ENCODE measurements around the gene SCML1. TPM values are rescaled to one million over a fixed set of nuclear protein-coding genes. Genes with fewer than 3 reads are reported as not detected.

SCML1 gene
- total and polyA plus RNA-seq, 2 of the 8 experiments (the other 6 are each of a cell fraction or from before 2014, with no cell fraction given) = 2.2 to 2.5 TPM

GRCh38 chrX:17738737-17739535, 1.6 kb downstream of the SCML1 start (continued):
- TF ChIP-seq PHF8 (conservative IDR thresholded peaks at IDR 0.05; ENCODE audit: low read depth, low read length) = no peak
